IPS-NIHi7 (cell line): ENCODE measurements around the gene ZDHHC3.
"Not testable (repeated sequence)": the region's sequence is repeated elsewhere in the genome, so short reads cannot be mapped to it uniquely, and the experiment has no call there.

Experiments
- DNase-seq: peaks from one replicate; pipeline ENCODE4 v3.0.0; 2012; ENCODE audit warnings: mixed read lengths; ENCODE audit errors: extremely low spot score

Gene ZDHHC3

DNA sequence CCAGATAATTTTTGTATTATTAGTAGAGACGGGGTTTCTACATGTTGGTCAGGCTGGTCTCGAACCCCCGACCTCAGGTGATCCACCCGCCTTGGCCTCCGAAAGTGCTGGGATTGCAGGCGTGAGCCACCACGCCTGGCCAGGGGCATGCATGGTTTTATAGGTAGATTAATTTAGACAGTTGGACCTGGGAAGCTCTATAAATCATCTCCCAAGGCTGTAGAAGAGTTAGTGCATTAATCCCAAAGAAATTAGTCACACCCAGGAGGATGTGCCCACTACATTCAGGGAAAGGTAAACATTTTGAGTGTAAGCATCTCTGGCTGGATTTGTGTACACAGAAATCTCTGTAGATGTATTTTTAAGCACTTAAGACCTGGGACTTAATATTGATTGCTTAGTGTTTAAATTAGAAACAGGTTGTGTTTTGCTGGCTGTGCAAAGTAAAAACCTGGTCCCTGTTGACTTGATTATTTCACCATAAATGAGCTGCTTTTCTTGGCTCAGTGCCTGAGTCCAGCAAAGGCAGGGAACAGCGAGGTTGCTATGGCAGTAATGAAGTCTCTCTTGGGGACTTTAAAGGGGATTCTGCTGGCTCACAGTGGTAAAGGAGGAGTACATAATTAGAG lies 19.3 kb upstream of the ZDHHC3 start:
- no peak for DNase-seq

DNA sequence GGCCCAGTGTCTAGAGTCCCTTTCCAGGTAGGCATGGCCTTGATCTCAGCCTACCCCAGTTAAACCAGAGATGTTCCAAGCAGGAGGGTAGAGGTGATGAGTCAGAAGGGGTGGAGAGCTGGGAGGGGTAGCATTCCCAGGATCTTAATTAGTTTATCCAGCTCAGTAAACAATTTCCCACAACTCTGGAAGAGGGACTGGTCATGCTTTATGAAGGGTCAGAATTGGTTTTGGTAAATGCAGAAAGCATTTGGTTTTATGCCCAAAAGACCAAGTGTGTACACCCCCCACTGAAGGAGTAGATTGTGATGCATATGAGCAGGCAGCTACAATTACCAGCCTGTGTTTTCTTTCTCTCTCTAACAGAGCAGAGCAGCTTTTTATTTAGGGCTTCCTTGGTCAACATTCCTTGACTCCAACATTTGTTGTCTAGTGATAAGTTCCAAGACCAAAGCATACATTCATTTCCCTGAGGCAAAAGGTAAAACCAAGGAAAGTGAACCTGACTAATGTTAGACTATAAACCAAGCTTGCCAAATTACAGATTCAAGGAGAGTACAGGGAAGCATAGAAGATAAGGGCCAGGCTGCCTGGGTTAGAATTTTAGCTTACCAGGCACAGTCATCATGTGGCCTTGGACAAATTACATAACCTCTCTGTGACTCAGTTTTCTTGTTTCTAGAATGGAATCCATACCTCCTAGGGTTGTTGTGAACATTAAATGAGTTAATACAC lies 17.7 kb upstream of the ZDHHC3 start:
- DNase-seq = peak; percentile 73

DNA sequence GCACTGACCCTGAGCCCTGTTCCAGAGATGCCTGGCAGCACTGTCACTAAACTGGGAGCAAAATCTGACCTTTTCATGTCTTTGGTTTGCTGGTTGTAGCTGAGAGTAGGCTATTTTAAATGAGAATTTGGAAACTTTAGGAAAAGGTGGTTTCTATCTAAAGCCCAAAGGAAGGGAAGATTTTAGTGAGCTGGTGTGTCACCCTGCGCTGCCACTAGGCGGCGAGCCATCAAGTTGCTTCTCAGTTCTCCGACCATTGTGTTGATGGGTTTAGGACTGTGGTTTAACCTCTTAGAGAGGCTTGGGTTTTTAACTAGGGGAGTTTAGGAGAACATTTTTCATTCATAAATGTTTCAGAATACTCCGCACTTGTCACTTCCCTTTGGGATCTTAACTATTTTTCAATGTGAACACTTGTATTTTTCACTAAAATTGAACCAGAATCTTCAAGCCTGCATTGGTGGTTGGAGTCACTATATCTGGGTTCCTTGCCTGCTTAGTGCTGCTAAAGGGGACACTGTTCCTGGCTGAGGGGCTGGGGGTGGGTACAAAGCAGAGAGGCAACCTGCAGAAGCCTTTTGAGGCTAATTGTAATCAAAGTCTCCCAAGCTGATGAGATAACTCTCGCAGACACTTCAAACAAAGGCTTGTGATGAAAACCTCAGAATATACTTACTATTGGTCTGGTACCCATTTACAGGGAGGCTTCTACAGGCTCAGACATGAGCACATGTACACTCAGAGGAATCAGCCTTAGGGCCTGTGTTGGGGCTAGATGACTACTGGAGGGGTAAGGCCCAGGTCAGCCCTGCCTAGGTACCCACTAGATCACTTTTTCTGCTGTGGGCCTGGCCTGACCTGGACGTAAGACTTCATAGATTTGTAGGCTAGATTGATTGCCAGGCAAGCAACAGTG lies 16.8 kb upstream of the ZDHHC3 start:
- DNase-seq = peak; percentile 75

DNA sequence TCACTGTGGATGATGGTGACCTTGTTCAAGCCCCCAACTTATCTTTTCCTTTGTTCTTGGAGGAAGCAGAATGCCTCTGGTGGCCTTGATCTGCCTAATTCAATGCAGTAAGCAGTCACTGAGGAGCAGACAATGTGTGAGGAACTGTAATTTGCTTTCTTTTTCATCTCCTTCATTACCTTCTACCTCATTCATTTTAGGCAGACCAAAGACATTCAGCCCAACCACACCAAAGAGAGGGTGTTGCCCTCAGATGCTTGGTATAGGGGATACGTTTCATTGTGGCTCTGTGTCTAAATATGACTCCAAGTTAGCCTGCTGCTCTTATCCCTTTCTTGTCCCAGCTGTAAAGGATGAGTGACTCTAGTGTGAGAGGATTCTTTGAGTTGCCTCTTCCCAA lies 15.4 kb upstream of the ZDHHC3 start:
- no peak for DNase-seq

DNA sequence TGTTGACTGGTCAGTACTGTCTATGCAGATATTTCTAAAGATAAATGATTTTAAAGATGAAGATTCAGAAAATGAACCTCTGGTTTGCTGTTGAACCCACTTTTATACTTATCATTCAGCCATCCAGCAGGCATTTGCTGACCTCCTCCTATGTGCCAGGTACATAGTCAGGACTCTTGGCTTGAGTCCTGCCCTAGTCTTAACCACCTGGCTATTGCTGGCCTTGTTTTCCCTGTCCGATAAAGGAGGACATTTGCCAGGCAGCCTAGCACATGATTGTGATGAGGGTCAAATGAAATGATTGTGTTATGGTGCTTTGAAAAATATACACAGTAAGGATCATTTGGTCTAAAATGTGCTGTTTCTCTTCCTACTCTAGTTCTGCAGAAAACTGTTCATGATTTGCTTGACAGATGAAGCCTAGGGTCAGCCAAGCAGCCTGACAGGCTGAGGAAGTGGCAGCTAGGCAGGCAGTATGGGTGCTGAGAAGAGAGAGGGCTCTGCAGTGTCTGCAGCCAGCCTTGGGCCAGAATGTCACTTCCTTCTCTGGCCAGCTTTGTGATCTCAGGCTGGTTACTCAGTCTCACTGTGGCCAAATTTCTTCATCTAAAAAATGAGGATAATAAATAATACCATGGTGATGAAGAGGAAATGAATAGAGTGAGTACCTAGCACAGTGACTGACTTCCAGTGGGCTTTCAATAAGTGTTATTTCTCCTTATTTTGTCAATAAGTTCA lies 13.8 kb upstream of the ZDHHC3 start:
- no peak for DNase-seq

DNA sequence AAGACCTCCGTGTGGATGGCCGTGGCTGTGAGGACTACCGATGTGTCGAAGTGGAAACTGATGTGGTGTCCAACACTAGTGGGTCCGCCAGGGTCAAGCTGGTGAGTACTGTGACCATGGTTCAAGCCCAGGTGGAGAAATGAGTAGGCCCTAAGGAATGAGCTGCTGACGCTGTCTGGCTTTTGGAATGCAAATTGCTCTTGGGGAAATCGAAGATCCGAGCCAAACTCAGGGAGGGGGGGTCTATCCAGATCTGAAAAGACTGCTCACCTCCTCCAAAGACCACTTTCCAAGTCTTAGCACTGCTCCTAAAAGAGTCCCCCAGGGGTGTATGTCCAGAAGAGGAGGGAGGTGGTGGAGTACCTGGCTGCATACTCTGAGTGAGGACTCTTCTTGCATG lies 13.2 kb upstream of the ZDHHC3 start:
- DNase-seq = no peak

DNA sequence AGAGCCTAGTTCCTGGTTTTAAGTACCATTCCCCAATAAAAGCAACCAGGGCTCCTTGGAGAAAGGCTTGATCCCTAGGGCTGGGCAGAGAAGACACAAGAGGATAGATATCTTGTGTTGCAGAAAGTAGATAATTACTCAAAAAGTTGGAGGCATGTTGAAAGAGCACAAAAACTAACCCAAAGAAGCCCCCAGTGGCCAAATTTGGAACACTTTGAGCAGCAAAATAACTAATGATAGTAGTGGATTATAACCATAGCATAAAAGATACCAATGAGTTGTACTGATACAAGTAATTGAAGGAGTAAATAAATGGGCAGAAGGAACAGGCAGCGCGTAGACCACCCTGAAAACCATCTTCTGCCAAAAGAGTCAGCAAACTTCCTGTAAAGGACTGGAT lies 12.1 kb upstream of the ZDHHC3 start:
- DNase-seq = no peak

DNA sequence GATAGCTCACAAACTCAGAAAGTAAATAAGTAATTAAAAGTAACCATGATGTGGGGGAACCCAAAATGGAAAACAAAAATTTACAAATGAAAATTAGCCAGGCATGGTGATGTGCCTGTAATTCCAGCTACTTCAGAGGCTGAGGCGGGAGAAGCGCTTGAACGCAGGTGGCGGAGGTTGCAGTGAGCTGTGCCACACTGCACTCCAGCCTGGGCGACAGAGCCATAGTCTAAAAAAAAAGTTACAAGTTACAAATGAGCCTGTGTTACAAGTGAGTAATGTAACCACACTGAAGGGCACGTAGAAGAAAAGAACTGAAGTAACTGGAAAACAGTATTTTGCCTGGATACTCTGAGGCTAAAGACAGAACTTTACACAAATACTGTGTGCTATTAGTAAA lies 11.4 kb upstream of the ZDHHC3 start:
- DNase-seq = no peak

DNA sequence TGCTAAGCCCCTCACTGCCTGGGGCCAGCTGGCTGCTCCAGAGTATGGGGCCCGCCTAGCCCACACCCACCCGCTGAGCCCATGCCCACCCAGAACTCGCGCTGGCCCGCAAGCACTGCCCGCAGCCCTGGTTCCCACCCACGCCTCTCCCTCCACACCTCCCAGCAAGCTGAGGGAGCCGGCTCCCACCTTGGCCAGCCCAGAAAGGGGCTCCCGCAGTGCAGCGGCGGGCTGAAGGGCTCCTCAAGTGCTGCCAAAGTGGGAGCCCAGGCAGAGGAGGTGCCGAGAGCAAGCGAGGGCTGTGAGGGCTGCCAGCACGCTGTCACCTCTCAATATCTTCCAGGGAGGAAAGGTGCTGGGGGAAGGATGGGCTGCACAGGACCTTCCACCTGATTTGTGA lies 10.4 kb upstream of the ZDHHC3 start:
- DNase-seq = not testable (repeated sequence)

DNA sequence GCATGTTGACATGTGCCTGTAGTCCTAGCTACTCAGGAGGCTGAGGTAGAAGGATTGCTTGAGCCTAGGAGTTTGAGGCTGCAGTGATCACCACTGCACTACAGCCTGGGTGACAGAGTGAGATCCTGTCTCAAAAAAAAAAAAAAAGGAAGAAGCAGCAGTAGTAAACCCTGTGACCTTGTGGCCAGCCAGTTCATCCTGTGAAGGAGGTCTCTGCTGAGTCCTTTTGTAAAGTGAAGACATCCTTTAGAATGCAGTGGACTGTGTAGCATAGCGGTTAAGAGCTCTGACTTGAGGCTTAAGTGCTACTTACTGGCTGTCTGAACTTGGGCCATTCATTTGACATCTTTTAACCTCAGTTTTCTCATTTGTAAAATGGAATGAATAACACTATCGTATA lies 8.4 kb upstream of the ZDHHC3 start:
- DNase-seq = no peak

DNA sequence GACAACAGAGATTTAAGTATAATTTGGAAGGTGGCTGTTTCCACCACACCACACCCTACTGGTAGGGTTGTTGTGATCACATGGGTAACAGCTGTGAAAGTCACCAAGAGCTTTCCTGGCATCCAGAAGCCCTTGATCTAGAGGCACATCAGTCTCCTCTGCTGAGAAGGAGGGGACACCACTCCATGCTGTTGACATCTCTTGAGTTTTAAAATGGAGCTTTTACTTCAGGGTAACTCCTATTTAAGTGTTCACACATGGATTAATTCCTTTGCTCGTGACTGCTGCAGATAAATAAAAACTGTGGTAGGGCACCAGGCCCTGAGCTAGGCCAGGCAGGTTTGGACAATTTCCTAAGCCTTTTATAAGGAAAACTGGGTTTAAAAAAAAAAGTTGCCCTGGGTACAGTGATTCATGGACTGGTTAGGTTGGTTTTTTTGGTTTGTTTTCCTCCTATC lies 7.5 kb upstream of the ZDHHC3 start:
- DNase-seq = peak; percentile 23

DNA sequence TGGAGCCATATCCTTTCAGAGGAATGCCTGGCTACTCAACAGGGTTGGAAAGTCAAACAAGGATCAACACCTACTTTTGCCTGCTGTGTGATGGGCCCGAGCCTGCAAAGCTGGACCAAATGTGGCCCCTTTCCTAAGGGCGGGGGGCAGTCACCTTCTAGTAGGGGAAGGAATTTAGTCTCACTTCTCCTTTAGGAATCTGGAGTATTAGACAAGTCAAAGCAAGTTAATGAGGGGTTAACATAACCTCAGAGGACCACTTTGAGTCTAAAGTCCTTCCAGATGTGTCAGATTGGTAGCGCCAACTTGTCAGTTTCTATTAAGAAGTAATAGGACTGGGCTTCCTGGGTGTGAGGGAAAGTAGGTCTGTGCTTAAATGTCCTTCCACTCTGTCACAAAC lies 6.8 kb upstream of the ZDHHC3 start:
- DNase-seq = no peak

DNA sequence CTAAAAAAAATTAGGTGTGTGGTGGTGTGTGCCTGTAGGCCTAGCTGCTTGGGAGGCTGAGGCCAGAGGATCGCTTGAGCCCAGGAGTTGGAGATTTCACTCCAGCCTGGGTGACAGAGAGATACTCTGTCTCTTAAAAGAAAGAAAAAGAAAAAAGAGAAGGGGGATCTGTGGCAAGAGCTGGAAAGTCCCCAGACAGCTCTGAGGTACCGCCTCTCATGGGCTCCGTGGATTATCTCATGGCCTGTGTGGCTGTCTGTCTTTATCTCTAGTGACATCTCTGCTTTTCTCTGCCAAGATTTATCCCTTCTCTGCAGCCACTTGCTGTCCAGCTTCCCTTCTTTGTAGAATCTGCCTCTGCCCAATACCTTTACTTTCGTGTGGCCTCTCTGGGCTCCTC lies 5.8 kb upstream of the ZDHHC3 start:
- no peak for DNase-seq

DNA sequence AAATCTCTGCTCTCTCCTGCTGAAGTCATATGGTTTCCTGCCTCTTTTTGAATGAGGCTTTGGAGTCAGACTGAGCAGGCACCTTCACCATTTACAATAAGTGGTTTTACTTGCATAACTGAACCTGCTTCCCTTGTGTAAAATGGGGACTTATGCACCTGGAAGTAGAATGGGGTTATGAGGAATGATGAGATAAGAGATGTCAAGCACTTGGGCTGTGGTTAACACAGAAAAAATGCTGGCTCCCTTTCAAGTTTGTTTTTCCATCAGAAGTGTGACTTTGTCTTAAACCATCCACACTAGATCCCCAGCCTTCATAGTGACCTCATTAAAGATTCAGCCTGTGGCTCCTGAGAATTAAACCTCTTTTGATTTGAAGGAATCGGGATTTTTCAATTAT lies 5.2 kb upstream of the ZDHHC3 start:
- DNase-seq = no peak

DNA sequence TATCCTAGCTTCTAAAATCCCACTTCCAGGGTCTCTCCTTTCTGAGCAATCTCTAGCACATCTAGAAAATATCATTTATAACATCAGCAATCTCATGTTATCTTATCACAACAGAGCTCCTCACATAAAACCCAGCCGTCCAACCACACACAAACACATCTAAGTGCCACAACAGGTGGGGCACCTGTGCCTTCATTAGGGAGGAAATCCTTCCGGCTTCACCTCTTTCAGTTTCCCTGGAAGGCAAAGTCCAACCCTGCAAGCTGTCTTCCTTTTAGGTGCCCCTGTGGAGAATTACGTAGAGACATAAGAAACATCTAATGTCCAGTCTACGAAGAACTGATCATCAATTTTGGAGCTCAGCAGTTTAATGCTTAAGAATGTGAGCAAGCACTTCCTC lies 1.6 kb downstream of the ZDHHC3 start:
- no peak for DNase-seq

DNA sequence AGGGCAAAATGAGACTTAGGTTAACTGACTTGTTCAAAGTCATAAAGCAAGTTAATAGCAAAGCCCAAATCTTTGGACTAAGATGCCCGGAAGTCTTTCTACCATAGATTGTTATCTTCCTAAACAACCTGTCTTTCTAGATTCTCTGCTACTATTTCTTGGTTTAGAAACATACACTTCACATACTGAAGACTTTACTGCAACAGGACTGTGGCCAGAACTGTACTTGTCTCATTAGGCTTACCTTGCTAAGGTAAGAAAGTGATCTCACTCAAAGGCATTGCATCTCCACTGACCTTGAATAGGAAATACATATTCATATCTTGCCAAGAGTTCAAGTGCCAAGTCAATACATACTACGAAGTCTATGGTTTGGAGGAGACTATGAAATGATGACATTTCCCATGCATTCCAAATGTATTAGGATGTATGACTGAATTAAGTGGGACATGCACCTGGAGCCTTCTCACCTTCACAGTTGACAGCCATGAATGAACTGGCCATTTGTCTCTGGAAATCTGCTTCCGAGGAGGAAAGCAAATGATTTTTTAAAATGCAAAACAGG lies 5.0 kb downstream of the ZDHHC3 start:
- DNase-seq = no peak

DNA sequence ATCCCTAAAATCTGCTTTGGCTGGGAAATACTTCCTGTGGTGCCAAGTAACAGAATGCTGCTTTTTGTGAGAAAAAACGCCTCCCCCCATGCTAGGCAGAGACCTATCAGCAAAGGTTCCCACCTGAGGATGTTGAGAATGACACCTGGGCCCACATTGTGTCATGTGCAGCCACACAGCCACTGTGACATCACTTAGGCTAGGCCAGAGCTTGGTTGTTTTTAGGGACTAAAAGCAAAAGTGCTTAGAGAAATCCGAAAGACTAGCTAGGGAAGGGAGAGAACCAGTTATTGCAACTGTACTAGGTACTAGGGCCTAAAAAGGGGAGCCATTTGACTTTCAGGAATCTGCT lies 6.2 kb downstream of the ZDHHC3 start:
- no peak for DNase-seq

DNA sequence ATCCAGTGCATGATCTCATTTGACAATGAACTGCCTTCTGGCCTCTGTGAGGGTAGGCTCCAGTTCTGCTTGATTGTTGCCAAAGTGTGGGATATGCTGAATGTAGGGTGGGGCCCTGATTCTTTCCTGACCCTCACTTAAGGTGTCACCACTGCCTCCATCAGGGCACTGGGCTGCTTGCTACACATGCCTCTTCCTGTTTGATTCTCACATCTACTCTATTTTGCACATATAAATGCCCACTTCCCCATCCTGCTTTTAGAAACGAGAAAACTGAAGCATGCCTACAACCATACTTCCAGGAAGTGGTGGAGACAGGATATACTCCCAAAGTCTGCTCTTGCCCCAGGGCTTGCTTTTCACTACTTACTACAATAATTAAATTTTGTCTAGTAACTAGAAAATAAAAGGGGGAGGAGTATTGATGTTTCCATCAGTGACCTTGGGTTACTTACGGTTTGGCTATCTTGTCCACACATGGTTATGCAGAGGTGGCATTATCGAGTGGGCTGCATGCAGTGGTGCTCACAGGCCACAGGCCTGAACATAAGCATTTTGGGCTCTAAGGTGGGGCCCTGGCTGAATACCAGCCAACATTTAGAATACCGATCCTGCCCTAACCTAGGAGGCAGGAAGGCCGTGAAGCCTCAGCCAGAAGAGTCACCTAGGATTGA lies 6.7 kb downstream of the ZDHHC3 start:
- DNase-seq = no peak

DNA sequence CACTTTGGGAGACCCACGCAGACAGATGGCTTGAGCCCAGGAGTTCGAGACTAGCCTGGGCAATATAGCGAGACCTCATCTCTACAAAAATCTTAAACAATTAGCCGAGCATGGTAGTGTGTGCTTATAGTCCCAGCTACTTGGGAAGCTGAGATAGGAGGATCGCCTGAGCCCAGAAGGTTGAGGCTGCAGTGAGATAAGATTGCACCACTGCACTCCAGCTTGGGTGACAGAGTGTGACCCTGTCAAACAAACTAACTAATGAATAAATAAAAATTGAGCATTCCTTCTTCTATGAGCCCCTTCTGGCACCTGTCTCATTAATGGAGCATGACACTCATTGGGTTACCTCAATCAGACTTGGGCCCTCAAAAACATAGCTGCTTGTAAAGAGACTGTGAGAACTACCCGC lies 7.5 kb downstream of the ZDHHC3 start:
- no peak for DNase-seq

DNA sequence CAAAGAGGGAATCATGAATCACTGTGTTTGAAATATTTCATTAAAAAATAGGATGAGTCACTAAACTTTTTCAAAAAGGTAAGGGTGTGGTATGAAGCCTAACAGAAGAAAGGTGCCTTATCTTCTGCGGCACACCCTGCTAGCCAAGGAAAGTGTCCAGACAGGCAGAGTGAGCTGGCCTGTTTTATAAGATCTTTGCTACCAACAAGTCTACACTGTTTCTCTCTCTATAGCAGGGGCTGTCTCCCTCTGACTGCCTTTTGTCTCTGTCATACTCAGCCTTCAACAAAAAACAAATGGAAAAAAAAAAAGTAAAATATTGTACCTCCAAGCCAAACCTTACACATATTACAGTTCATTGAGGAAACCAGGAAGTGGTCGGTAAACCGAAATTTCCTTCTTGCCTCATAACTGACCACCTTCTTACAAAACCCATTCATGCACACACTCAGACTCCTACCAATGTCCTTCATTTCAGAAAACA lies 9.1 kb downstream of the ZDHHC3 start:
- DNase-seq = no peak

DNA sequence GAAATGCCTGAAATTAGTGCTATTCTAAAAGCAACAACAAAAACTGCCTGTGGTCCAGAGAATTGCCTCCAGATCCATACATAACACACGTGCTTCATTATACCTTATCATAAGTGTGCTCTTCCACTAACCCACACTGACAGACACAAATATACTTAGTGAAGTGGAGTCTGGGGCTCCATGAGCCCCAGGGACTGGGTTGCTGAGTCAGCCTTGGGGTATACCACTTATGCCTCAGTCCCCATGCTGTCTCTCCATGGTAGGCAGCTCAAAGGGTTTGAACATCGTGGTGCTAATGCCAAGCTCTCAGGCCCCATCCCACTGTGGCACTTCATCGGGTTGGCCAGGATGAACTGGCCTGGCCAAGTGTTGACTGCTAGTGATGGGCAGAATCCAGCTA lies 10.8 kb downstream of the ZDHHC3 start:
- no peak for DNase-seq
